NCI-H510A (cell line): Measurements from ENCODE around the gene TCEA2.

Experiments used
- DNase-seq: peaks from one replicate; lab custom pipeline; 2025; lab: John Stamatoyannopoulos, UW

The TCEA2 gene

DNA sequence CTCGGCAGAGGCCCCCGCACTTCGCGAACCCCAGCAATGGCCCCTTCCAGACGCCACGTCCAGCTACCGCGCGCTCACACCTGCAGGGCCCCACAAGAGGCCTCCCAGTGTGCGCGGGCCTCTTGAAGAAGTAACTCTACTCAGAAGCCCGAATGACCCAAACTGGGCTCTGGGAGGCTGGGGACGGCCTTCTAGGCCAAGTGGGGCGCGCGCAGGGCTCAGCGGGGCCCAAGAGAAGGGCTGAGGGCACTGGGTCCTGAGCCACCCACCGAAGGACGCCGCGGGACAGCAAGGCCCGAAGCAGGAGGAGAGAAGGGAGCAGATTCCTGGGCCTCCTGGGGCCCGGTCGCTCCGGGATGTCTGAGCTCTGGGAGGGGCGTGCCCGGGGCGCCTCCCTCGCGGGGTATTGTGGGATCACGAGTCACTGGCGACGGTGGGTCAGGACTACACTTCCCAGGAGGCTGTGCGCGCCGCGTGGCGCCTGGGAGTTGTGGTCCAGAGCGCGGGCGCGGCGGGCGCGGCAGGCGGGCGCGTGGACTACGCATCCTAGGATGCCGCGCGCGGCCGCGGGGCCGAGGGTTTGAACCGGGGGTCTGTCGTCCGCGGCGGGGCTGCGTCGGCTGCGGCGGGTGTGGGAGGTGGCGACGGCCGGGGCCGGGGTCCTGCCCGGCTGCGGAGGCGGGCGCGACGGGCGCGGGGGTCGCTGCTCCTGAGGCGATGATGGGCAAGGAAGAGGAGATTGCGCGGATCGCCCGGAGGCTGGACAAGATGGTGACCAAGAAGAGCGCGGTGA lies at the start of gene TCEA2:
TCEA2 (plus strand) TSS at position 603 of the 793 bp plus-strand sequence; CDS start at position 718, 115 bp downstream.
- peak; percentile 94 for DNase-seq

DNA sequence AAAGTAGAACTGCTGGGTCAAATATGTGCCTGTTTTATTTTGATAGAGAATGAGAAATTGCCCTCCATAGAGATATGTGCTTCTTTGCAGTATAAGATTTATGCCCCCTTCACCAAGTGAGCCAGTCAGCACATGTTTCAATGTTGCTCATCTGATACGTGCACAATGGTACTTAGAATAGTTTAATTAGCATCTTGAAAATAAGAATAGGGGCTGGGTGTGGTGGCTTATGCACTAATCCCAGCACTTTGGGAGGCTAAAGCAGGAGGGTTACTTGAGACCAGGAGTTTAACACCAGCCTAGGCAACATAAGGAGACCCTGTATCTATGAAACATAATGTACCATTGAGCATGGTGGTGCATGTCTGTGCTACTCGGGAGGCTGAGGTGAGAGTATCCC lies 47.4 kb upstream of the TCEA2 start:
- DNase-seq: no peak

DNA sequence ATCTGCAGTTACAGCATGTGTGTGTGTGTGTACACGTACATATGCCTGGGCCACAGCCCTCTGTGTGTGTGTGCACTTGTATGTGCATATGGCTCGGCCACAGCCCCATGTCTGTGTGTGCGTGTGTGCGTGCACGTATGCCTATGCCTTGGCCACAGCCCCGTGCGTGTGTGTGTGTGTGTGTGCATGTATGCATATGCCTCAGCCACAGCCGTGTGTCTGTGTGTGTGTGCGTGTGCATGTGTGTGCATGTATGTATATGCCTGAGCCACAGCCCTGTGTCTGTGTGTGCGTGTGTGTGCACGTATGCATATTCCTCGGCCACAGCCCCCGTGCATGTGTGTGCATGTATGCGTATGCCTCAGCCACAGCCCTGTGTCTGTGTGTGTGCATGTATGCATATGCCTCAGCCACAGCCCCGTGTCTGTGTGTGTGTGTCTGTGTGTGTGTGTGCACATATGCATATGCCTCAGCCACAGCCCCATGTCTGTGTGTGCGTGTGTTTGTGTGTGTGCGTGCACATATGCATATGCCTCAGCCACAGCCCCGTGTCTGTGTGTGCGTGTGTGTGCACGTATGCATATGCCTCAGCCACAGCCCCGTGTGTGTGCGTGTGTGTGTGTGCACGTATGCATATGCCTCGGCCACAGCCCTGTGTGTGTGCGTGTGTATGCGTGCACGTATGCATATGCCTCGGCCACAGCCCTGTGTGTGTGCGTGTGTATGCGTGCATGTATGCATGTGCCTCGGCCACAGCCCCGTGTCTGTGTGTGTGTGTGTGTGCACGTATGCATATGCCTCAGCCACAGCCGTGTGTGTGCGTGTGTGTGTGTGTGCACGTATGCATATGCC lies 41.6 kb upstream of the TCEA2 start:
- no peak for DNase-seq

DNA sequence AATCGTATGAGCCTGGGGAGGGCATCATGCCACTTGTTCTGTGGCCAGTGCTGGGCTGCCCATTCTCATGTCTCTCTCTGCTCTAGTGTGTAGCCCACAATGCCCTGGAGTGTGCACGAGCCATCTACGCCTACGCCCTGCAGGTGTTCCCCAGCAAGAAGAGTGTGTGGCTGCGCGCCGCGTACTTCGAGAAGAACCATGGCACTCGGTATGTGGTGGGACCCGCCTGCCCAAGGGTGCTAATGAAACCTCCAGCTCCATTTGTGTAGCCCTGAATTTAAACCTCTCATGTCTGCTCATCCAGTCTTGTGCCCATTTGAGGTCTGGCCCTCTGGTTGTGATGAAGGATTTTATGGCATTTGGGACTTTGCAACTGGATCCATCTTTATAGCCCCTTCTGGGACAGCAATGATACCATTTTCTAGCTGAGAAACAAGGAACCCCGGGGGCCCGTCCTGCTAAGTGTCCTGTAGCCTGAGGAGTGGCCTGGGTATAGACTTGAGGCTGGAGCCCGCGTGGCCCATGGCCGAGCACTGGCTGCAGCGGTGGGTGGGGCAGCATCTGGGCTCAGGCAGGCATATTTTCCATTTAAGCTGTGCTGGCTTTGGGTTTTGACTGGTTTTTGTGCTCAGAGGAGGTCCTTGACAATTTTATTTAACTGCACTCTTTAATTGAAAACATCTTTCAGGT lies 40.2 kb upstream of the TCEA2 start:
- DNase-seq: no peak

DNA sequence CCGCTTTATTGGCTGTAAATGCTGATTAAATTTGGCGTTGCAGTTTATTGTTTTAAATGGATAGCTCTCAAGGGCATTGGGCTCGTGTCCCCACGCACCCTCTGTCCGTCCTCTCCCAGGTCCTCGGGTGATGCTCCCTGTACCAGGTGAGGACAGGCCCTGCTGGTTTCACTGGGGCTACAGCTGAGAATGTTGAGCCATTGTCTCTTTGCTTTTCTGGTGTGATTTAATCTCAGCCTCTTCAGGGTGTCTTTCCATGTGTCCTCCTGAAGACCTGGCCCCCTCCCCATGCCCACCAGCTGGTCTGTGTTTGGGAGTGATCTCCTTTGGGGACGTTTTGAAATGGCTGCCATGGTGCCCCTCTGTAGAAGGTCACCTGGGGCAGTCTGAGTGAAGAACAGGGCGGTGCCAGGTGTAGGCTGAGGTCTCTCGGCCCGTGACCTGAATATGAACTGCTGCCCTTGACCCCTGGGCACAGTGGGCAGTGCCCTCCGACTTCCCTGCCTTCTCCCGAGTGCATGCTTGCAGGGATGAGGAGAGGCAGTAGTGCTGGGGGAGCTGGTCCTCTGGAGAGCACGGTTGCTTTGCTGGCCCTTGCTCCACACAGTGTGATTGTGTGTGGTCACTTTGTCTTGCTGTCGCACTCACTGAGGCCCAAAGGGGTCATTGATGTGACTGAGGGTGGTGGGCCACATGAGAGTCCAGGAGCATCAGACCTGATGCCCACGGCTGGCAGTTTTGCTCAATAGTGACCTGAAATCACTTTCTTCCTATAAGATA lies 39.4 kb upstream of the TCEA2 start:
- DNase-seq: no peak

DNA sequence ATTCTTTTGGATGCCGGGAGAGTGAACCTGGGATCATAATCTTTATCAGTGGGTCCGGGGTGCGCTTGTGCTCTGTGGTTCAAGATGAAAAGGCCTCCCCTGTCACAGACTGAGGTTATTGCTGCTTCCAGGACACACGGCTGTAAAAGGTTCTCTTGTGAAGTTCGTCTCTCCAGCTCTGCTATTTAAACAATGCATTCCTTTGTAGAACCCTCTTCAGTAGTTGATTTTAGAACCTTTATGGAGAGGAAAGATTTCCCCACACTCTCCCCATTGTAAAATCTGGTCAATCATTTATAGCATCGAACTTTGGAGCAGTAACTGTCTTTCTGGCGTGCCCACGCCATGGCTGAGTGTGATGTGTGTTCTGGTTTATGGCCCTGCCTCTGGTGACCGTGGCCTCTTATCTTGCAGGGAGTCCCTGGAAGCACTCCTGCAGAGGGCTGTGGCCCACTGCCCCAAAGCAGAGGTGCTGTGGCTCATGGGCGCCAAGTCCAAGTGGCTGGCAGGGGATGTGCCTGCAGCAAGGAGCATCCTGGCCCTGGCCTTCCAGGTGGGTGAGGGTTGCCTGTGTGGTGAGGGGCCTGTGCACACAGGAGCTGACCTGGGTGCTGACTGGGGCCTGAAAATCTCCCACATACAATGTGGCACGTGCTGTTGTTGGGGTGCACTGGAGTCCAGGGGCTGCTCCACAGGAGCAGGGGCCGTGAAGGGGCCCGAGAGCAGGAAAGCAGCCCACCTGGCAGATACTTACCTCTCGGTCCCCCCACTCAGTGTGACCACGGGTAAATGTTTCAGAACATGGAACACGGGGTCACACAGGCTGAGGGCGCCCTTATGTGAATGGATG lies 38.6 kb upstream of the TCEA2 start:
- DNase-seq: no peak

DNA sequence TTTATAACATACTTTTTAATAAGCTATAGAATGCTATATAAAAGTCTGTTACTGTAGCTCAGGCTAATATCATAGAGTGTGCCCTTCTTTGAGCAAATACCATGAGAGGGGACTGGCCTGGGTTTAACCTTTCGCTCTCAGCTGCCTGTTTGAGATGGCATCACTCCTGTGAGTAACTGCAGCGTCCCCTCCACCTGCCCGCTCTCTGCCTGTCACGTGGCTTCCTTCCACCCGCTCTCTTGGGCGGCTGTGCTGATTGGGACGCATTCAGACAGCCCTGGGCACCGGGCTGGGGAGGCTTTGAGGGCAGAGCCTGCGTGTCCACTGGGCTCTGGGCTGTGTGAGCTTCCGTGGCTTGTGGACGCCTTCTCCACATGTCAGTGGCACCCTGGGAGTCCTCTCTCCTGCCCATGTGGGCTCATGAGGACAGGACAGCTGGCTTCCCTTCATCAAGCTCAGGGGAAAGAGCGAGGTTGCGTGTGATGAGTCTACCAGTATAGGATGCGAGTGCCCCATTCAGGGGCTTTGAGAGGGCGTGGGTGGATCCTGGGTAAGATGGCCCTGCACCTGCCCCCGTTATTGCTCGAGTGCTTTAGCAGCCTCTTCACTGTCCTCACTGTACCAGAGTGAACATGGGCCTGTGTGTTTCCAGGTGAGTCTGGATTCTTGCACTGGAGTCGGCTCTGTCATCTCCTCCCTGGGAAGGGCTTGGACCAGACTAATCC lies 37.7 kb upstream of the TCEA2 start:
- DNase-seq: no peak

DNA sequence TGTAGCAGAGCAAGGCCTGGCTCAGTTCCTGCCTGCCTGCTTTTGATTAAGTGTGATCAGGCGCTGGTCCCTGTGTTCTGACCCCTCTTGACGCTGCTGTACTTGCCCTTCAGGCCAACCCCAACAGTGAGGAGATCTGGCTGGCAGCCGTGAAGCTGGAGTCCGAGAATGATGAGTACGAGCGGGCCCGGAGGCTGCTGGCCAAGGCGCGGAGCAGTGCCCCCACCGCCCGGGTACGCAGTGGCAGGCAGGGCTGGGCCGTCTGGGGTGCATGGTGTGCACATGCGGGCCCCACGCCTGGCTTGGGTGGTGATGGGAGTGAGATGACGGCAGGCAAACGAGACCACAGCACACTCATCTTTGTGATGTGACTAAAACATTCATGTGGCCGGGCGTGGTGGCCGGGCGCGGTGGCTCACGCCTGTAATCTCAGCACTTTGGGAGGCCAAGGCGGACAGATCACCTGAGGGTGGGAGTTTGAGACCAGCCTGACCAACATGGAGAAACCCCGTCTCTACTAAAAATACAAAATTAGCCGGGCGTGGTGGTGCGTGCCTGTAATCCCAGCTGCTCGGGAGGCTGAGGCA lies 37.1 kb upstream of the TCEA2 start:
- no peak for DNase-seq

DNA sequence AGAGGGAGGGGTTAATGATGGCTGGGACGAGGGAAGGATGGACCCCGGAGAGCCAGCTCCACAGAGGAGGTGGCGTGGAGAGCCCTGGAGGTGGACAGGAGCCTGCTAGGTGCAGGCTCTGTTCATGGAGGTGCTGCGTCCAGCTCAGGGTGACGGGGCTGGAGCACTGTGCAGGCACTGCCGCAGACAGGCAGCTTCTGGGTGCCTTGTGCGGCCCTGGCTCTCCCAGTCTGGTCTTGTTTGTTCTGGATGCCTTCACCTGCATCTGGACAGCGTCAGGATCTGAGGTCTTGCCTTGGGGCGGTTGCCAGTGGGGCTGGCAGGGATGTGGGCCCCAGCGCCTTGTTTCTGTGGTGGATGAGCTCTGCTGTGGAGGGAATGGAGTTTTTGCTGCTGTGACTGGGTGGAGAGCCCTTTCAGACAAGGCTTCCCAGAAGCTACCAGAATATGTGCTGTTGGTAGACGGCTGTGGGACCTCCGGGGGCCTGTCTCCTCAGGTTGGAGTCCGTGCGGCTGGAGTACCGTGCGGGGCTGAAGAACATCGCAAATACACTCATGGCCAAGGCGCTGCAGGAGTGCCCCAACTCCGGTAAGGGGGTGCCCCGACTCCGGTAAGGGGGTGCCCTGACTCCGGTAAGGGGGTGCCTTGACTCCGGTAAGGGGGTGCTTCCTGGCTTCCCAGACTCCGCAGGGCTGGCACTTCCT lies 34.9 kb upstream of the TCEA2 start:
- DNase-seq: no peak

DNA sequence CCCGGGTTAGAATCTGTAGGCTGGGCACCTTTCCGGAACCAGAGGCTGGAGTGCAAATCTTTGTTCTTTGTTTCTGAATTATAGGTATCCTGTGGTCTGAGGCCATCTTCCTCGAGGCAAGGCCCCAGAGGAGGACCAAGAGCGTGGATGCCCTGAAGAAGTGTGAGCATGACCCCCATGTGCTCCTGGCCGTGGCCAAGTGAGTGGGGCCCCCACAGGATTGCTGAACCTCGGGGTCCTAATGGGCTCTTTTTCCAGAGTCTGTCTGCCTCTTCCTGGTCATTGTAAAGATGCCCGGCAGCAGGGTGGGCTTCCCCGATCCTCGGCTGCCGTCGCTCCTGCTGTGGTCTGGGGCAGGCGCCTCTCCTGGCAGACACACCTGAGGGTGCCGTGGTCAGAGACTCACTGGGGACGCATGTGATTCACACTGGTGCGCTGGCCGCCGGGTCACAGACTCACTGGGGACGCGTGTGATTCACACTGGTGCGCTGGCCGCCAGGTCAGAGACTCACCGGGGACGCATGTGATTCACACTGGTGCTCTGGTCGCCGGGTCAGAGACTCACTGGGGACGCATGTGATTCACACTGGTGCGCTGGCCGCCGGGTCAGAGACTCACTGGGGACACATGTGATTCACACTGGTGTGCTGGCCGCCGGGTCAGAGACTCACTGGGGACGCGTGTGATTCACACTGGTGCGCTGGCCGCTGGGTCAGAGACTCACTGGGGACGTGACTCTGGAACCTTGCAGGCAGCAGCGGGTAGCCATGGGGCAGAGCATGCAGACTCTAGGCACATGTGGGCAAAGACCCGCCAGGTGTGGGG lies 33.5 kb upstream of the TCEA2 start:
- DNase-seq: no peak

DNA sequence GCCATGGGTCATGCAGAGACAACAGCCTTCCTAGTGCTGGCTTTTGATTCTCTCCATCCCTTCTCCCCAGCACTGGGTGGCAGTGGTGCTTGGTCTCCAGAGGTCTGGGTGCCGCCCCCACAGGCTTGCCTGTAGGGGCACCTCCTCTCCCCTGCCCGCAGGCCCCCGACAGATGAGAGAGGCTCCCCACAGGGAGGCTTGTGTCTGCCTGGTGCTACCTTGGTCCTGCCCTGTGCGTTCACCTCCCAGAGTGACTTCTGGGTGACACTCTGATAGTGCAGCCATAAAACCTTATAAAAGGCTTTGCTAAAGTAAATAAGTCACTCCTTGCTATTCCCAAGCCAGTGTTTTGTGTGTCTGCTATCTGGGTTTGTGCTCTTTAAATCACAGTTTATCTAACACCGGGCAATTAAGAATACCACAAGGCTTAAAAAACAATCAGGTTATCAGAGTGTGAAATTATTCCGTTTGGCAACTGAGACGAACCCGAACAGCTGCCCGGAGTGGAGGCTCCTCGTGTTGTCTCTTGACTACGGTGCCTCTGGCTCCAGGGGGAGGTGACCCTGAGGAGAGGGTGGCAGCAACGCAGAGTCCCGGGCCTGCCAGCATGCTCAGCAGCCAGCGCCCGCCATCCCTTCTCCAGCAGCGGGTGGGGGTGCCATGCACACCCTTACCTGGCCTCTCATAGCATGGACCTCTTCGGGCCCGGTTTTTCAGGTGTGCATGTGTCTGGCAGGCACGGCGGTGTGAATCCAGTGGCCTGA lies 32.4 kb upstream of the TCEA2 start:
- no peak for DNase-seq

DNA sequence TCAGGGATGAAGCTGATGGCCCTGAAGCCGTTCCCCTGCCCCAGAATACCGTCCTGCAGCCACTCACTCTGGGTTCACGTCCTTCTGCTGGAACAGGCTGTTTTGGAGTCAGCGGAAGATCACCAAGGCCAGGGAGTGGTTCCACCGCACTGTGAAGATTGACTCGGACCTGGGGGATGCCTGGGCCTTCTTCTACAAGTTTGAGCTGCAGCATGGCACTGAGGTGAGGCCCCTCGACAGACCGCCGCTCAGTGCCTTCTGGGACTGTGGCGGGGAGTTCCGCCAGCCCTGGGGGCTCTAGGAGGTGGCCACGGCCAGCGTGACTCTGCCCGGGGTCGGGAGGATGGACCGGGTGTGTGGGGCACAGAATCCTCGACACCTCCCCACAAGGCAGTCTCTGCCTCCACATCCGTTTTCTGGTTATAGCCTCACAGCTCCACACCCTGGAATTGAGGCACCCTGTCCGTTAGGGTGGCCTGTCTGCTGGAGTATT lies 31.1 kb upstream of the TCEA2 start:
- no peak for DNase-seq

DNA sequence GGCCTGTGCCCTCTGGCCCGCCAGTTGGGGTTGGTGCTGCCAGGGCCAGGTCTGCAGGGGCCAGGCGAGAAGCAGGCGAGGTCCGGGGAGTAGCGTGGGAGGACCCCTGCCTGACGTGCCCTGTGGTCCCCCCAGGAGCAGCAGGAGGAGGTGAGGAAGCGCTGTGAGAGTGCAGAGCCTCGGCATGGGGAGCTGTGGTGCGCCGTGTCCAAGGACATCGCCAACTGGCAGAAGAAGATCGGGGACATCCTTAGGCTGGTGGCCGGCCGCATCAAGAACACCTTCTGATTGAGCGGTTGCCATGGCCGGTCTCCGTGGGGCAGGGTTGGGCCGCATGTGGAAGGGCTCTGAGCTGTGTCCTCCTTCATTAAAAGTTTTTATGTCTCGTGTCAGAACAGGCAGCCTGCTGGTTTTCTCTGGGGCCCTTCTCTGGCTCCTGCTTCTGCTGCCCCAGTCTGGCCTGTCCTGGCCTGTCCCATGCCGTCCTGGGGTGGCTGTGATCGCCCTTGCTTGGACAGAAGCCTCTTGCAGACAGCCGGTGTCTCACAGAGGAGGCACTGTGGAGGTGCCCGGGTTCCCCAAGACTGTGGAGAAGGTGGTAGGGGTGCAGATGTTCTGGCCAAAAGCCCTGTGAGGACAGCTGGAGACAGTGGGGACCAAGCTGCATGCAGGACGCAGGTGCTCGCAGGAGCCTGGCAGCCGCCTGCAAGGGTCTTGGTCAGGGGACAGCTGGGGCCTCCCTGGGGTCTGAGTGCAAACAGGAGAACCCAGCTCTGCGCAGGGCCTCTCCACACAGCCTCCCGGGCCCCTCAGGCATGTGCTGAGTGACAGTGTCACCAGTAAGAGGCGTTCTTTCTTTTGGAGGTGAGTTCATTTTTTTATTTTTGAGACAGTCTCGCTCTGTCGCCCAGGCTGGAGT lies 30.0 kb upstream of the TCEA2 start:
- no peak for DNase-seq

DNA sequence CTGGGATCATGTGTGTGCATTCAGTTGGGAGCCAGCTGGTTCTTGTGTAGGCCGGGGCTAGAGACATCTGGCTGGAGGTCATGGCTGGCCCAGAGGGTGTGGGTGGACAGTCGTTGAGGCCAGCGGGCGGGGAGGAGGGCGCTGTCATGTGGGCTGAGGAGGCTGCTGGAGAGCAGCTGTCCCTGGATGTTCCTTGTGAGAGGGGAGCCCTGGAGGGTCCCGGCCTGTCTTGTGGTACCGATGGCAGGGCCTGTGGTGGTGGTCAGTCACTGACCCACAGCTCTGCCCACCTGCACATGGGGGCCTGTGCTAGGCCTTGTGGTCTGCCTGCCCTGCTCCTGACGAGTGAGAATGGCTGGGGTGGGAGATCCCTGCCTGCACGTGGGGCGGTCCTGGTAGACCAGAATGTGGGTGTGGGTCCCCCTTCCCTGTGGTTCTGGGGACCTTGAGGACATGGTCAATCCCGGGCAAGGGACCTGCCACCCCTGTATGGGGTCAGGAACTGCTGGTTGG lies 29.0 kb upstream of the TCEA2 start:
- DNase-seq: no peak

DNA sequence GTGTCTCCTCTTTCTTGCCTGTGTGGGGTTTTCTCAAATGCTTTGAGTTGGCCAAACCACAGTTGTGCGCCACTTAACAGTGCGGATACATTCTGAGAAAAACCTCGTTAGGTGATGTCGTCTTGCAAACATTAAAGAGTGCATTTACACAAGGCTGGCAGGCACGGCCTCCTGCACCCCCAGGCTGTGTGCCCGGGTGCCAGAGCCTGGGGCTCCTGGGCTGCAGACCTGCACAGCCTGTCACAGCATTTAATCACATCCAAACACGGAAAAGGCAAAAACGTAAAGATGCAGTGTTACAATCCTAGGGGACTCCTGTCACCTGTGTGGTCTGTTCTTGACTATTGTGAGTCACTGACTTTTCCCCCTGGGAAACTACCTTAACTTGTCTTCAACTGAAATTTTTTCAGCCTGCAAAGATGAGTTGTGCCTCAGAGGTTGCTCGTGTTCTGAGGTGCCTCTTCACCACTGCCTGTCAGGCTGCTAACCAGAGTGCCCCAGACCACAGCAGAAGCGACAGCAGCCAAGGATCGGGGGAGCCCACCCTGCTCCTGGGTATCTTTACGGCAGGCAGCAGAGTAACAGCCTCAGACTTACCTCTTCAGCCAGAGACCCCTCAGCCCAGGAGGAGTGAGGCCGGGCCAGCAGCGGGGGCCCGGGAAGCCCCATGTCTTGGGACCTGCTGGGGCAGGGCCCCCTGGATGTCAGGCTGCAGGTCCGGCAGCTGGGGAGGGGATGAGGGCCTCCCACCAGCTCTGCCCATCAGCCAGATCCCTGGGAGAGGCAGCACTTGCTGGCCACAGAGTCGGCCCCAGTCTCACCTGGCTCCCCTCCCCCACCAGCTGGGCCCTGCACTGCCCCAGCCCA lies 27.7 kb upstream of the TCEA2 start:
- no peak for DNase-seq
